CD4-positive, alpha-beta T cell treated with Interferon gamma for 1 hour (primary cell): ENCODE results near the gene GALNT2.

Experiments
- DNase-seq: peaks from one replicate; pipeline ENCODE4 v3.0.0-alpha.2; 2020

The GALNT2 gene

DNA sequence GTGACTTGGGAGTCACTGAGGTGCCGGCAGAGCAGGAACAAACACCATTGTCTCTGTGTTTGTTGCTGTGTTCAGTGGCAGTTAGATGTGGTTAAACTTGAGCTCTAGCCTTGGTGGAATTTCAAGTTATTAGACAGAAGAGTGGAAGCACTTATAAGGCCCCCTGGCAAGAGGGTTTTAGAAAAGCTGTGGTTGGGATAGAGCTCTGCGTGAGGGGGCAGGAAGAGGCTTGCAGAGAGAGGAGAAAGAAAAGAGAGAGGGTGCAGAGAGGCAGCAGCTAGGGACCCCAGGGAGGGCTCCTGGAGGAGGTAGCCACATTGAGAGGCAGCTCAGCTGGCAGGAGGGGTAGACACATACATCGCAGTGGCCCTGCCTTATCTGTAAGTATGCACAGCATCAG is 128.2 kb downstream of the GALNT2 start:
- DNase-seq, result no peak

DNA sequence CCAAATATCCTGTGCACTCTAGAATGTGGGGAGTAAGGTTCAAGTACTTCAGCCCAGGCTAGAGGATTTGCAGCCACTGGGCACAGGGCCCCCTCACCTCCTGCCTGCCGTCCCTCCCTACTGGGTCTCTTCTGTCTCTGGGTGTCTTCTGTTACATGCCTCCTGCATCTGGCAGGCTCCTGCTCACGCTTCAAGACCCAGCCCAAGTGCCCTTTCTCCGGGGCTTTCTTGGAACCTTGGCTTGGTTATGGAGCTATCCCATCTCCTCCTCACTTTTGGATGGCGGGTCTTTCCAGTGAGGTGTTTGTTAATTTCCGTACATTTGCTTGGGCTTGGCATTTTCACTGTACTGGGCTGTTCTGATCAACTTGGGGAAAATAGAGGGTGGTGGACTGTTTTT is 129.0 kb downstream of the GALNT2 start:
- DNase-seq, result no peak

DNA sequence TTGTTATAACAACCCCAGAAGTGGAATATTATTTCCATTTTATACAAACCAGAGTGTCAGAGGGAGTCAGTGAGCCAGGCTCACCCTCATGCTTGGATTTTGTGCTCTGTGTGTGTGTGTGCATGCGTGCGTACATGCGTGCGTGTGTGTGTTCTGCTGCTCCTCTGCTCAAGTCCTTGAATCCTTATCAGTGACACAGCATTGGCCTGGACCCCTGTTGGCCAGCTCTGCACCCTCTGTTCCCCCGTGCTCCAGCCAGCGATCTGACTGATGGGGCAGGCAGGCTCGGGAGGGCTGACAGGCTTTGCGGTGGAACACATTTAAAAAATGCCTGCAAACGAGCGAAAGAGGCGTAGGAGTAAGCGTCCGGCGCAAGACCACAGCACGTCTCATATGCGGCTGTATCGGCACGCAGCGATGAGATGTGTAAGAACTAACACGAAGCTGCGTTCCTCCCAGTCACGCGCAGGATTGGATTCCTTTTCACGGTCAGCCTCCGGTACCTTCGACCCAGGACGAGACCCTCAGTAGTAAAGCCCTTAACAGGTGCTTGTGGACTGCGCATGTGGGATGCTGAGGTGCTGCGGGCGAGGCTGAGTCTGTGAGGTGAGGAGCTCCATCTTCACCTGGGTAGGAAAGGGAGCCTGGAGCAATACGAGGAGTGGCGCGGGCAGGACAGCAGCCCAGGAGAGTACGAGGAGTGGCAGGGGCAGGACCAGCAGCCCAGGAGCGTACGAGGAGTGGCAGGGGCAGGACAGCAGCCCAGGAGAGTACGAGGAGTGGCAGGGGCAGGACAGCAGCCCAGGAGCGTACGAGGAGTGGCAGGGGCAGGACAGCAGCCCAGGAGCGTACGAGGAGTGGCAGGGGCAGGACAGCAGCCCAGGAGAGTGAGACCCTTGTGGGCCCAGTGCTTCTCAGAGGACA is 130.9 kb downstream of the GALNT2 start:
- DNase-seq, result no peak

DNA sequence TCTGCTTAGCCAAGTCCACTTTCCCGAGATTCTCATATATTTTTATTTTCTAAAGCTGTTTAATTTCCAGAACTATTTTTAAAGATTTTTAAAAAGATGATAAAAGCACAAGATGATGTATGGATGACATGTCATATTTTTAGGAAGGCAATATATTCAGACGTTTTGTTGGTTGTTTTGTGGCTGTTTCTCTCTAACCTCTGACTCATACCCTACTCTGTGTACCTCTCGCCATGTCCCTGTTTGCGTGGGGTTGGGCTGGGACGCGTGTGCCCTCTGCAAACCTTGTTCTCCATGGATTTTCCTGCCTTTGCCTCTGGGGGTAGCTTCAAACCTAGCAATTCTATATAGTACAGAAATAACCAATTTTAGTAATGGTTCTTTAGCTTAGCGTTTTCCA is 132.0 kb downstream of the GALNT2 start:
- DNase-seq, result no peak

DNA sequence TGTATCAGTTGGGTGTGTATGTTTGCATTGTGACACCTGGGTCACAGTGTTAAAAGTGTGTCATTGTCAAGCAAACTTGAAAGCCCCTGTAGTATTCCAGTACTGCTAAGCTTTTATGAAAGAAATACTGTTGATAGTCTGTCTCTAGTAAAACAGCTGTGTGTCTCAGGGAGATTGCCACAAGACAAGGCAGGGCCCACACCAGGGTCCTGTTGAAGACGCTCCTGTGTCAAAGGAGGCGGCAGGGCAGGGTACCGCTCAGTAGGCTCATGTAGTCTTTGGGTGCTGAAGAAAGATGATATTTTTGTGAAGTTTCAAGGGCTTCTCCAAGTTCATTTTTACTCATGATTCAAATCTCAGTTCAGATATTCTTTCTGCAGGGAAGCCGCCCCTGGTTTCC is 132.5 kb downstream of the GALNT2 start:
- DNase-seq, result no peak

DNA sequence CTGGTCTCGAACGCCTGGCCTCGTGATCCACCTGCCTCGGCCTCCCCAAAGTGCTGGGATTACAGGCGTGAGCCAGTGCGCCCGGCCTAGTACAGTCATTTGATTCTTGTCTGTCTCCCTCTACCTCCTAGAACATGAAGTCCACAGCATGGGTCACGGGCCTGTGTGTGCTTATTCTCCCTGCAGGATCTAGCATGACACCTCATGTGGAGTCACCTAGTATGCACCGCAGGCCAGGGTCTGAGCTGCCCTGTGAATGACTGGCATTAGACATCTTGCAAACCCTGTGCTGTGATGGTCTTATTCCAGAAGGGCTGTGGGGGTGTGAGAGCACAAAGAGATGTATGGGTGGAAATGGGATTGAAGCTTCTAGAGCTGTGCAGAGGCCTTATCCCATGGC is 133.2 kb downstream of the GALNT2 start:
- no peak for DNase-seq

DNA sequence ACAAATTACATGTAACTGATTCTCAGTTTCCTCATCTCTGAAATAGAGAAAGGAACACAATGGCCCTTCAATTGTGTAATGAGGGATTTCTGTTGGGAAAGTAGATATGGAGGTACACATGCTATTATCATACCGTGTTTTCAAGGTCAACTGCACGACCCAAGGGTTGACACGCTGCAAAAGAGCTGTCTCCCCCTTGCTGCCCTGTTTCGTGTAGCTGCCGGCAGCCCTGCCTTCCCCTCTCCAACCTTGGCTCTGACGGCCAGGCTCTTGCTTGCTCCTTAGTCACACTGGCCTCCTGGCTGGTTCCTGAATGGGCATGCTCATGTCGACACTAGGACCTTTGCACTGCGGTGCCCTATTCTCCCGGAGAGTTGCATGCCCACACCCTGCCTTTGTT is 134.4 kb downstream of the GALNT2 start:
- no peak for DNase-seq

DNA sequence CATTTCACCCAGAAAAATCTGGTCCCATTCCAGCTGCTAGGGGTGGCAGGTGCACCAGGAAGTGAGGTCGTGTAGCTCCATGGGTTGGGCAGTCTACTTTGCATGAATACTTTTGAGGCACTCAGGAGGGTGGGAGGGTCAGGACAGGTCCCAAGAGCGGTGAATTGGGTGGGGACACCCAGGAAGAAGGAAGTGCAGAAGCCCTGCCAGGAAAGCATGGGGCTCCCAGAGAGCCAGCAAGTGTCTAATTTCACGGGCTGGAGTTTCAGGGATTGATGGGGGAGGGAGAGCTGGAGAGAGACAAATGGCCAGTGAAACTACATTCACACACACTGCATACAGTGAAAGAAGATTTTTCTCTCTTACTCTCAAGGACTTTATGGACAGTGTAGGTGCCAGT is 137.8 kb downstream of the GALNT2 start:
- DNase-seq, result no peak

DNA sequence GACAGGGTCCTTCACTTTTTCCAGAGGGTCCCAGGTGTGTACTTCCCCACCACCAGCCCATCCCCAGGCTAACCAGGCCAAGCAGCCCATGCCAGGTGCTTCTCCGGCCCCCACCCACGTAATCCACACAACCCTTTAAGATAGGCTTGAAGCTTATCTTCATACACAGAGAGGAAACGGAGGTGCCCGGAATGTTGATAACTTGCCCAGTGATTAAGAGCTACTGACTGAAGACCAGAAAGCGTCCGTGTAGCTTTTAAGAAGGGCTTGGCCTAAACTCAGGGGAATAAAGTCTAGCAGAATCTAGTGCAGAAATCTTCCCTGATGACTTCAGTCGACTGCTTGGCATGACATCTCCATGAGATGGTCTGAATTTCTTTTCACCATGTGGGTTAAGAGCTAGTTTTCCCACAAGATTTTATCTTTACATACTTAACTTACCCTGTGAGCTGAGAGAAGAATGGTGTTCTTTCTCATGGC is 138.7 kb downstream of the GALNT2 start:
- no peak for DNase-seq

DNA sequence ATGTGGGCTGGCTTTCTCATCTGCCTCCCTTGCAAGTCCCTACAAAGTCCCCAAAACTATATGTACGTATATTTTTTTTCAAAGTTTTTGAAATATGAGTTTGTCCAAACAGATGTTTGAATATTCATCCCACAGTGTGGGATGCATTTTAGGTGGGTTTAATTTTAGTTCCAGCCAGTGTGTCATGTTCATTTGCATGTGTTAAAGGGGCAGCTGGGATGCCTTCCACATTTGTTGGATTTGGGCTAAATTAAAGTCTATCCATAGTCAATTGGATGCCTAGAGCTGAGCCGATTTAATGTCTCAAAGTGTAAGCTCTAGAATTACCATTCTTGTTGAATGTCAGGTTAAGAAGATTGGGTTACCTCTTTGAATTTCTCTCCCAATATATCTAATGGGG is 139.2 kb downstream of the GALNT2 start:
- DNase-seq, result no peak

DNA sequence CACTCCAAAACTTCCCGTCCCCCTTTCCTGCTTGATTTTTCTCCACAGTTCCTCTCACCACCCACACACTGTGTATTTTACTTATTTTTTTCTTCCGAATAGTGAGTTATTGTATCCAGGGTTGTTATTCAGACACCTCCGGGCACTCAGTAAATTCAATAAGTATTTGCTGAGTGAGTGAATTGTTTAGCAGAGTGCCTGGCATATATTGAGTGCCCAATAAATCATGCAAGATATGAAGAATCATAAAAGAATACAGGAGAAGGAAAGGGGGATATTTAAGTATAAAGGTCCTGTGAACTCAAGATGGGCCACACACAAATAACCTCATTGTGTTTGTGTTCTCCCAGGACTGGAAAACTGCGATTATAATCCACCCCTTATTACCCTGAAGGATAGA is 139.9 kb downstream of the GALNT2 start:
- no peak for DNase-seq

DNA sequence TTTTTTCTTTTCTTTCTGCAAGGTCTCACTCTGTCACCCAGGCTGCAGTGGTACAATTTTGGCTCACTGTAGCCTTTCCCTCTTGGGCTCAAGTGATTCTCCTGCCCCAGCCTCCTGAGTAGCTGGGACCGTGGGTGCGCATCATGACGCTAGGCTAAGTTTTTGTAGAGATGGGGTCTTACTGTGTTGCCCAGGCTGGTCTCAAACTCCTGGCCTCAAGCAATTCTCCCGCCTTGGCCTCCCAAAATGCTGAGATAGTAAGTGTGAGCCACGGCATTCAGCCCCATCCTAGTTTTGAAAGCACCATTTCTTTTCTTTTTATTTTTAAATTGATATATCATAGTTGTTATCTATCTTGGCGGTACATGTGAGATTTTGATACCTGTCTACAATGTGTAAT is 140.6 kb downstream of the GALNT2 start:
- DNase-seq, result no peak

DNA sequence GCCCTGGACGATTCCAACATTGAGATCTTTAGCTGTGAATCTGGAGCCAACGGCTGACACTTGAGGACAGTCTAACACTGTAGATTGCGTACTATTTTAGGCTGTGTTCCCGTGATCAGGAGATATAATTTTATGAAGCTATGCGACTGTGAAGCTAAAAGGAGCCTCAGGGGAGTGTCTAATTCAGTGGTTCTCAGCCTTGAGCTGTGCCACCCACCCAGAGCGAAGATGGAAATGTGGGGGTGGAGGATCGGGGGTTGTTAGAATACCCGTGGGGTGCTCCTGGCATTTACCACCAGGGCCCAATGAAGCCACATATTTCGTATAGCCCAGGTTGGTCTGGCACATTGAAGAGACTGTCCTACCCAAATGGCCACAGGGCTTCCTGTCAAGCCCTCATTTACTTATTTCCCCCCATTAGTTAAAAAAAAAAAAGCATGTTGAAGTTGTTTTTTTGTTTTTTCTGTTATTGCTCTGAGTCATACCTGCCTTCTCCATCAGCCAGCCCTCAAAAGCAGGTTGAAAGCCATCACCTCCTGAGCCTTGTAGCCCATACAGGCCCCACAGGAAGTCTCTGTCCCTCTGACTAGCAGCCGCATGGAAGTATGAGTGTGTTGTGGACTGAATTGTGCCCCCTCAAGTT is 141.7 kb downstream of the GALNT2 start:
- peak; percentile 19 for DNase-seq

DNA sequence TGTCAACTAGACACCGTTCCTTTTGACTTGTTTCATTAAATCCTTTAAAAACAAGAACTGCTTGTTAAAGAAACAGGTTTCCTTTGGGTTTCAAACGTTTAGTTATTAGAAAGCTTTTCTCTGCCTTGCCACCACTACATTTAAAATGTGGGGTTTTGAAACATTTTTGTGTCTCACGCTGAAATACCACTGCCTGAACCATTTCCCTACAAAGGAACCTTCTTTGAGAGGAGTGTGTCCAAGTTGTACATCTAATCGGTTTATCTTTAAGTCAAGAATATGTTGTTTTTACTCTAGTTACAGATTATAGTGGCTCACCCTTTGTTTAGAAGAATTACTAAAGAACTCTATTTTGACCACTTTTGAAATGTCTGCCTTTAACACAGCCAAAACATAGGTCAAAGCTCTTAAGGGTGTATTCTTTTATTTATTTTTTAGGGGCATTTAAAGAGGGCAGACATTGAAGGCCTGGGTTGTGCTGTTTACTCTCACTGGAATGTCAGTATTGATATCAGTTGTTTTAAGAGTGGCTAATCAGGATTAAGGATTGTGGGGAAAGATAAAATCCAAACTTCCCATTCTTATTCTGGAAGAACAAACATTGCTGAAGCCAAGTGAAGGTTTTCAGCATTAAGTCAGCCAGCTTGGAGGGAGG is 143.4 kb downstream of the GALNT2 start:
- DNase-seq, result no peak

DNA sequence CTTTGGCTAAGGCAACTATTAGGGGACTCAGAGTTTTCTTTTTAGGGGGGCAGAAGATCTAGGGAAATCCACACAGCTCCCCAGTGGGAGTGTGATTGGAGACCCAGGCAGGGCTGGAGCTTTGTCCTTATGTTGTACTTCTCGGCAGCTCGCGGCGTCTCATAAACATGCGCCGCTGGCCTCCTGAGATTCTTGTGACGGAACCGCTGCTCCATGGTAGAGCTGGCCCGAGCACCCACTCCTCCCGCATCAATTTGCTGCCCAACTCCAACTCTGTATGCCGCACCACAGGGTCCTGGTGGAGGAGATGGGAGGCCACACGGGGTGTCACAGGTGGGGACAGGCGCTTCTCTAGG is 143.9 kb downstream of the GALNT2 start:
- no peak for DNase-seq

DNA sequence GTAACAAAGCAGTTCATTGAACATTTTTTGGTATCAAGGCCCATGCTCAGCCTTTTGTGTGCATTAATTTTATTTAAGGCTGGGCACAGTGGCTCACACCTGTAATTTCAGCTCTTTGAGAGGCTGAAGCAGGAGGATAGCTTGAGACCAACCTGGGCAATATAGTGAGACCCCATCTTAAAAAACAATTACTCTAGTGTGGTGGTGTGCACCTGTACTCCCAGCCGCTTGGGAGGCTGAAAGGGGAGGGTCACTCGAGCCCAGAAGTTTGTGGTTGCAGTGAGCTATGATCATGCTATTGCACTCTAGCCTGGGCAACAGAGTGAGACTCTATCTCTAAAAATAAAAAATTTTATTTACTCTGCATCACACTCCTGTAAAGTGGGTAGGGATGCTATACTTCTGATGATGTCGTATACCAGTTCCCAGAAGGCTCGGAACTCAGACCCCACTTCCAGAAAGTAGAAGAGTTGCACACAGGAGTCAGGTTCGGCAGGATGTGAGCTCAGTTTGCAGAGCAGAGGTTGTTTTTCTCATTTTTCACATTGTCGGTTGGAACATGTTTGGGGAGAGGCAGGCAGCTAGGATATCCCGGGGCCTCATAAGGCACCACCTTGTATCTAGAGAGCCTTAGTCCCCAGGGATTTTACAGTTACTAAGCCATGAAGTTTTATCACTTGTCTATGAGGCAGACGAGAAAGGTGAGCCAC is 144.6 kb downstream of the GALNT2 start:
- DNase-seq, result no peak

DNA sequence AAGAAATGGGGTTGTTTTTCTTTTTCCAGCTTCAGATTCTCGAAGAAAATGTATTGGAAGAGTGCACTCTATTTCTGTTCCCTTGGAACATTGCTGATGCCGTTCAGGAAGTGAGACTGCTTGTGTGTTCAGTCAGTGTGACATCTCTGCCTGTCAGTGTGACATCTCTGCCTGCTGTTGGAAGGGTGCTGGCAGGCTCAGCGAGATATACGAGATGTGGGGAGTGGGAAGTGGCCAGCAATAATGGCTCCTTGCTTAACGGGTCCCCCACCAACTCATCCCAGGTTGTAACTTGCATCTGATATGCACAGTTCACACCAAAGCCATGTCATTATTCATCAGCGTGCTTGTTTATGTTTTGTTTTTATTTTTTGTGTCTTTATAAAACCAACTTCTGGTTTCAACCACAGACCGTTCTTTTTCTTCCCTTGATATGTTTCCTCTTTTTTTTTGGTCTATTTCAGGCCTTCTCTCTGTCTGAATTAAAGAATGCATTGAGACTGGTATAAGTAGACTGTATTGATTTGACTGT is 145.4 kb downstream of the GALNT2 start:
- DNase-seq, result peak; percentile 25

DNA sequence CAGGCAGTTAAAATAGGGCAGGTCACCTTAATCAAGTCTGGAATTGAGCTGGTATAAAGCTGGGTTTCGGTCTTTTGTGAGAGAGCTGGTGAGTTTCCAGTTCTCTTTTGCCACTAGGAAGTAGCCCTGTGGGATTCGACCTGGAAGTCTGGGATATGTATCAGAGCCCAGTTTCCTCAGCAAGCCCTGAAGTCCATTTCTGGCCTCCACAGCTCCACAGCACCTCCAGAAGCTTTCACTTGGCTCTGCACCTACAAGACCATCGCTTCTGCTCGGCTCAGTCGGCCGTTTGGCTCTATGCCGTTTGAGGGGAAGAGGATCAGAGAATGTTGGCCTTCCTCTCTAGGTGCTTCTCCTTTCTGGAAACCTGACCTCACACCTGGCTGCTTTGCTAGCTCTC is 148.0 kb downstream of the GALNT2 start:
- DNase-seq, result no peak

DNA sequence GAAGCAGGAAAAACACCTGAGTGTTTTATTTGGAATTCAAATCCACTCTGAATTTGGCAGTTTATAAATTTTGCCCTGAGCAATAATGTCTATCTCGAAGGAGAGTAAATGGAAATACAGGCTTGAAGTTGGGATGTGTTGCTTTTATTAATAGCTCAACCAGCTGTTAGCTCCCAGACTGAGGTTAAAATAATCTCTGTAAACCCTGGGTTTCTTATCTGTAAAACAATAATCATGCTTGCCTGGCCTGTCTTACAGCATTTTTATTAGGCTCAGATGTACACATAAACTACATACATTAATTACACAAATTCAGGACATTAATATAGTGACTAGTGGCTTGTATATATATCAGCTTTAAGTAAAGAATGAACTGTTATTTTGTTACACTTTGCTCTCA is 148.5 kb downstream of the GALNT2 start:
- DNase-seq, result no peak

DNA sequence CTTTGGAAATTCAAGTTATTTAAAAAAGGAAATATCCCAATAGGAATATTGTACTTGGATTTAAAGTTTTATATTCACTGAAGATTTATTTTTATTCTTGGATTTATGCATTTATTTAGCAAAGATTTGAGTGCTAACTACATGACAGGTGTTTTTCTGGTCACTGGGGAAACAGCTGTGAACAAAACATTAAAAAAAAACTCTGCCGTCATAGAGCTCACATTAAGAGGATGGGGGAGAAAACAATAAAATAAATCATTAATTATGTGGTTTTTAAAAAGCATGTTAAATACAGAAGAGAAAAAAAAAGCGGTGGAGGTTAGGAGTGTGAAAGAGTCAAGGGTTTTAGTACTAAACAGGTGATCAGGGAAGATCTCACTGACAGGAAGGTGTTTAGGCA is 149.9 kb downstream of the GALNT2 start:
- DNase-seq, result no peak

DNA sequence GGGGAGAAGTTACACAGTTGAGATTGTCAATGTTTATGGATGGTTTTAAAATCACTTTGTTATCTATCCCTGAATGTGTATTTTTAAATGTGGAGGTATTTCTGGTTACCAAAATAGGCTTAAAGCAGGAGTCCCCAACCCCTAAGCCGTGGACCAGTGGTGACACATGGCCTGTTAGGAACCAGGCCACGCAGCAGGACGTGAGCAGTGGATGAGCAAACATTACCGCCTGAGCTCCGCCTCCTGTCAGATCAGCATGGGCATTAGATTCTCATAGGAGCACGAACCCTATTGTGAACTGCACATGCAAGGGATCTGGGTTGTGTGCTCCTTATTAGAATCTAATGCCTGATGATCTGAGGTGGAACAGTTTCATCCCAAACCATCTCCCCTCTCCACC is 151.6 kb downstream of the GALNT2 start:
- DNase-seq, result no peak

DNA sequence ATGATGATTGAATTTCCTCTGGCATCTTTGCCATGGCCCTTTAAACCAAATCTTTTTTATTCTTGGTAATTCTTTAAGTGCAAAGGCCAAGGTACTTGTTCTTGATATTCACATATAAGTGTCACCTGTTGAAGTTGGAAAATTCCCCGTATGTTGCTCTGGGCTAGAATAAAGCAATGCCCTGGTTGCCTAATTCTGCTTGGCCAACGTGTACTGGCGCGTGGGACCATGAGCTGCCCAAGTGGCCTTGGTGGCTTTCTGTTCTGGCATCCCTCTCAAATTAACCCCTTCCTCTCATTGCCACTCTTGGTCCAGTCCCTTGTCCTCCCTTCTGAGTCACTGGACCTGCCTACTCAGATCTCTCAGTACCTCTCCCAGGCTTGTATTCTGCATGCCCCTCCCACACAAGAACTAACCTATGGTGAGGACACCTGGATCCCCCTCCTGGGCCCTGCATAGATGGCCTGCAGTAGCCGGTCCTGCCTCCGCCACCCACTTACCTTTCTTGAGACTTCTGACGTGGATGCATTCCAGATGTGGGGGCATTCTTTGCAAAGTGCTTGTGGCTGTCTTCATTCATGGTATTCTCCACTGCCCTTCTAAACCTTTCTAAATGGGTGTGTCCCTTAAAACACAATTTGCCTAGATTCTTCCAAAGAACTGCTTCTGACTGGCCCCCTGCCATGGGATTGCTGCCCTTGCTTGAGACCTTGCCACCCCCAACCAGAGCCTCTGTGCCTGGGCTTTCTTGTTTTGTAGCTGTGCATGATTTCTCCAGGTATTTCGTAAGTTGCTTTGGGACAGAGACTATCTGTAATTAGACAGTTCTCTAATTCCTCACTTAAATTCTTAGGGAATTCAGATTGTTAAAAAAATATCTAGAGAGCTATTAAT is 152.4 kb downstream of the GALNT2 start:
- no peak for DNase-seq
